Ovary (tissue), 9 donors: ENCODE data around the gene CCDC33. TPM values are rescaled to one million over a fixed set of nuclear protein-coding genes. Genes with fewer than 3 reads are reported as not detected.

ENCODE experiments used
- DNase-seq, 5 donors: peaks; one replicate each; pipeline ENCODE4 v3.0.0-alpha.2; 2019 to 2020
- H3K27ac ChIP-seq, 2 donors: fragments of 200-600 bp; one replicate each; pipeline versions ENCODE4 v1.5.1 to v1.8.0; 2019 to 2022
- H3K27me3 ChIP-seq: fragments of 200-600 bp; one replicate; pipeline ENCODE4 v1.8.0; 2022
- H3K36me3 ChIP-seq: fragments of 200-600 bp; sonication (generic); one replicate; pipeline ENCODE4 v1.5.1; 2019
- H3K4me1 ChIP-seq: one replicate; pipeline ENCODE4 v1.8.1; 2013; ENCODE audit warnings: mild to moderate bottlenecking, moderate library complexity; ENCODE audit not compliant: insufficient read depth
- H3K4me3 ChIP-seq: fragments of 200-600 bp; sonication (generic); one replicate; pipeline ENCODE4 v1.5.1; 2017
- H3K9me3 ChIP-seq, 2 donors: fragments of 200-600 bp in 1 of 2; sonication (generic) in 1 of 2; one replicate each; pipeline versions ENCODE4 v1.5.1 to v1.8.1; 2013 to 2019; ENCODE audit warnings: mild to moderate bottlenecking in 1 of 2, moderate library complexity in 1 of 2
- EP300 ChIP-seq: sonication (generic); formaldehyde crosslinking; IDR thresholded peaks from one replicate; pipeline ENCODE4 v1.6.1; 2017; ENCODE audit warnings: antibody characterized with exemption
- POLR2A ChIP-seq: fragments of 450-650 bp; IDR thresholded peaks from one replicate; pipeline ENCODE4 v1.6.1; 2017; ENCODE audit warnings: antibody characterized with exemption, mild to moderate bottlenecking, moderate library complexity
- WGBS, 3 donors: extraction: QIAGEN DNeasy Blood & Tissue Kit in 1 of 3; methylation state at CpG; one replicate each; pipeline versions ENCODE4 v1.1.5 to v1.1.7; 2013 to 2017; 5-methylcytosine and 5-hydroxymethylcytosine counted together
- intact Hi-C, 4 donors: fragments of 100-400 bp; cut with DNase I; formaldehyde crosslinking; loops; one replicate each; pipeline versions ENCODE4 v1.11.0 to v1.15.1; 2022 to 2023
- polyA plus RNA-seq, 2 donors: library from polyadenylated mRNA; stranded (reverse); fragments of 200-250 nt in 1 of 2; fragments of 350-450 nt in 1 of 2; fragmentation: Illumina TruSeq in 1 of 2; extraction: RNeasy Lipid Tissue Mini Kit (QIAGEN cat#74804) in 1 of 2; gene quantifications; one replicate each; pipeline ENCODE4 v1.2.3, GENCODE V29; 2013 to 2014
- total RNA-seq, 7 donors: library from RNA; depleted of rRNA in 2 of 7; stranded (reverse); fragments of >200 nt in 2 of 7; fragmentation: NEBNext Ultra II Directional in 3 of 7; extraction: Animal tissue kit (Norgen Biotek cat#: 25700) in 3 of 7; gene quantifications; one replicate each; pipeline versions ENCODE4 v1.1.0 to v1.2.4, GENCODE V29; 2016 to 2023
- TF ChIP-seq, protein P1 (sequence below), 3 donors: fragments of 450-650 bp in 2 of 3; fragments of 200-600 bp in 1 of 3; IDR thresholded peaks; one replicate each; pipeline versions ENCODE4 v1.5.1 to v1.8.0; 2016 to 2022; ENCODE audit warnings: antibody characterized with exemption in 3 of 3, mild to moderate bottlenecking in 1 of 3
- donor health status: DM: no; HTN: no; CAD: no; lungs with moderate emphysema.
- donor health status: DM: no; HTN: no; CAD: no.
- donor health status: Bipolar disorder and iron deficiency.
- donor health status: DM: yes; HTN: yes; CAD: no.
- donor health status: DM: no; HTN: no; CAD: no.
- donor health status: DM: yes; HTN: yes; CAD: no.

CCDC33 gene
- total and polyA plus RNA-seq, 9 donors, result 0.10 to 24.7 (median 1.9) TPM; not detected in 3

DNA sequence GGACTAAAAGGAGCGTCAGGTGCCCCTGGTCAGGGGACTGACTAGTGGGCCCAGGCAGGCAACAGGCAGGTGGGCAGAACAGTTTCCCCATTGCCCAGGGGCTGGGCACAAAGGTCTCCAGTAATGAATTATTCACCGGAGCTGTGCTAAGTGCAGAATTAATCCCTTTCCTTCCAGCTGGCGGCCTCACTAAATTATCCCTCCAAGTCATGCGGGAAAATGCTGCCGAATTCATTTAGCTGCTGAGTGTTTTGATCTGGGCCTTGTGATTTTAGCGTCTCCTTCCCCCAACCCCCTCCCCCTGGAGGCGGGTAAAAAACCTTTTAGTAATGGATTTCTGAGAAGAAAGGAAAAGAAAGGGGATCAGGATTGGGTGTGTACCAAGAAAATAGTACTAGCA lies 47.2 kb downstream of the CCDC33 start:
- intact Hi-C loops, result no loop called here
- TF ChIP-seq EP300 (no peak), POLR2A (no peak)
- TF ChIP-seq, protein P1, sequence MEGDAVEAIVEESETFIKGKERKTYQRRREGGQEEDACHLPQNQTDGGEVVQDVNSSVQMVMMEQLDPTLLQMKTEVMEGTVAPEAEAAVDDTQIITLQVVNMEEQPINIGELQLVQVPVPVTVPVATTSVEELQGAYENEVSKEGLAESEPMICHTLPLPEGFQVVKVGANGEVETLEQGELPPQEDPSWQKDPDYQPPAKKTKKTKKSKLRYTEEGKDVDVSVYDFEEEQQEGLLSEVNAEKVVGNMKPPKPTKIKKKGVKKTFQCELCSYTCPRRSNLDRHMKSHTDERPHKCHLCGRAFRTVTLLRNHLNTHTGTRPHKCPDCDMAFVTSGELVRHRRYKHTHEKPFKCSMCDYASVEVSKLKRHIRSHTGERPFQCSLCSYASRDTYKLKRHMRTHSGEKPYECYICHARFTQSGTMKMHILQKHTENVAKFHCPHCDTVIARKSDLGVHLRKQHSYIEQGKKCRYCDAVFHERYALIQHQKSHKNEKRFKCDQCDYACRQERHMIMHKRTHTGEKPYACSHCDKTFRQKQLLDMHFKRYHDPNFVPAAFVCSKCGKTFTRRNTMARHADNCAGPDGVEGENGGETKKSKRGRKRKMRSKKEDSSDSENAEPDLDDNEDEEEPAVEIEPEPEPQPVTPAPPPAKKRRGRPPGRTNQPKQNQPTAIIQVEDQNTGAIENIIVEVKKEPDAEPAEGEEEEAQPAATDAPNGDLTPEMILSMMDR (IDR thresholded peaks at IDR 0.05), result no peak
- Histone ChIP-seq H3K4me3 (no peak overlapping the region), H3K9me3 (no peaks in the 10 kb centered on the region), H3K4me1 (no peaks in the 10 kb centered on the region), H3K36me3 (no peaks in the 10 kb centered on the region), H3K27me3 (no peaks in the 10 kb centered on the region), H3K27ac (no peak overlapping the region)
- 36 to 42% (median 37%) methylated on average over 7 of the region's 7 CpGs for WGBS, 3 donors
- DNase-seq, result no peak

GRCh38 chr15:74289671-74290070 lies 53.5 kb downstream of the CCDC33 start:
- Histone ChIP-seq H3K27me3 (no peaks in the 10 kb centered on the region), H3K4me3 (no peak overlapping the region), H3K36me3 (no peaks in the 10 kb centered on the region), H3K27ac (no peak overlapping the region), H3K4me1 (no peaks in the 10 kb centered on the region), H3K9me3 (no peaks in the 10 kb centered on the region)
- DNase-seq, result no peak
- intact Hi-C loops, result no loop called here
- no peak for TF ChIP-seq EP300
- TF ChIP-seq POLR2A, result no peak
- TF ChIP-seq, protein P1 (IDR thresholded peaks at IDR 0.05), result no peak

GRCh38 chr15:74290645-74291044 lies 54.5 kb downstream of the CCDC33 start:
- DNase-seq, result no peak
- intact Hi-C loops, result no loop called here
- no peak for TF ChIP-seq POLR2A

DNA sequence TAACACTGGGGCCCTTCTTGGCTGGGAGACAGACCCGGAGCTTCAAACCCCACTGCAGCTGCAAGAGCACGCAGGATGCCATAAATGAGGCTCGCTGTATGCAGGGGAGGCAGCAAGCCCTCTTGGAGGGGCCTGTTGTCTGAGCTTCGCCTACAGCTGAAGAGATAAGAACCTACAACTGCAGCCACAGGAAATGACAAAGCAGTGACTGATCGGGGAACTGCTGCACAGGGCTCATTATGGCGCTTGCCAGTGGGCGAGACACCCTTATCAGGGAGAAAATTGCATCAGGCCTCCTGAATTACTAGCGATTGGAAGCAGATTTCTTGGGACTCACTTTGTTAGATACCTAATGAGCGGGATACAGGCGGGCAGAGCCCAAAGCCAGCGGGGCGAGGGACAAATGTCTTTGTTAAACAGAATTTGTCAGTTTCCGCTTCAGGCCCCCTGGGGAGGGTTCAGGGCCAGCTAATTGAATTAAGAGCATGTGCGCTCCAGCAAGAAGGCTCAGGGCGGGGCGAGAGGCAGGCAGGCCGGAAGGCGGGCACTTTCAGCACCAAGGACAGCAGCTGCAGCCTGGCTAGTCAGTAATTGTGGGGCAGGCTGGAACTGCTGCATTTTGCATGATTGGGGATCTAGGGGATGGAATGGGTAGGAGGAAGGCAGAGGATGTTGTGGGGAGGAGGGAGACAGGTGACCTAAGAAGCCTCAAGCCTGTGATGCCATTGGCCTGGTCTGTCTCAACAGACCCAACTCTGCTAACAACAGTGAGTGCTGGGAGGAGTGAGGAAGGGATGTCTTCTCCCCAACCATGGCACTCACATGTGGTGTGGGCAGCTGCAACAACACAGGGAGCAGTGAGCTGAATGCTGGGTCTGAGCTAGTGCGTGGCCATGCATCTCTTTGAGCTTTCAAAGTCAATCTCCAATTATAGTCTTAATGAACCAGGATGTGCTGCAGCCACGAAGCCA lies 55.3 kb downstream of the CCDC33 start:
- Histone ChIP-seq H3K4me1 (no peaks in the 10 kb centered on the region), H3K27me3 (no peaks in the 10 kb centered on the region), H3K9me3 (no peaks in the 10 kb centered on the region), H3K4me3 (no peak overlapping the region), H3K27ac (no peak overlapping the region), H3K36me3 (no peaks in the 10 kb centered on the region)
- WGBS, 3 donors, result 9 to 13% (median 9%) methylated on average over 20 of the region's 20 CpGs
- peak; percentile 77 to 91 (median 85) for DNase-seq
- intact Hi-C loops, result no loop called here
- no peak for TF ChIP-seq EP300
- TF ChIP-seq, protein P1 (IDR thresholded peaks at IDR 0.05), result no peak
- TF ChIP-seq POLR2A, result no peak

More at GRCh38 chr15:74290645-74291044, 54.5 kb downstream of the CCDC33 start:
- Histone ChIP-seq H3K36me3 (no peaks in the 10 kb centered on the region), H3K4me3 (no peak overlapping the region), H3K4me1 (no peaks in the 10 kb centered on the region), H3K27me3 (no peaks in the 10 kb centered on the region), H3K9me3 (no peaks in the 10 kb centered on the region), H3K27ac (no peak overlapping the region)
